ENCODE results near the gene M1AP. TPM values are rescaled to one million over a fixed set of nuclear protein-coding genes. Genes with fewer than 3 reads are reported as not detected.
"Not testable (repeated sequence)": the region's sequence is repeated elsewhere in the genome, so short reads cannot be mapped to it uniquely, and the experiment has no call there.

Gene M1AP
- polyA plus RNA-seq, 1 of the 3 experiments (the other 2 are of a cell fraction) = 0.02 TPM

DNA sequence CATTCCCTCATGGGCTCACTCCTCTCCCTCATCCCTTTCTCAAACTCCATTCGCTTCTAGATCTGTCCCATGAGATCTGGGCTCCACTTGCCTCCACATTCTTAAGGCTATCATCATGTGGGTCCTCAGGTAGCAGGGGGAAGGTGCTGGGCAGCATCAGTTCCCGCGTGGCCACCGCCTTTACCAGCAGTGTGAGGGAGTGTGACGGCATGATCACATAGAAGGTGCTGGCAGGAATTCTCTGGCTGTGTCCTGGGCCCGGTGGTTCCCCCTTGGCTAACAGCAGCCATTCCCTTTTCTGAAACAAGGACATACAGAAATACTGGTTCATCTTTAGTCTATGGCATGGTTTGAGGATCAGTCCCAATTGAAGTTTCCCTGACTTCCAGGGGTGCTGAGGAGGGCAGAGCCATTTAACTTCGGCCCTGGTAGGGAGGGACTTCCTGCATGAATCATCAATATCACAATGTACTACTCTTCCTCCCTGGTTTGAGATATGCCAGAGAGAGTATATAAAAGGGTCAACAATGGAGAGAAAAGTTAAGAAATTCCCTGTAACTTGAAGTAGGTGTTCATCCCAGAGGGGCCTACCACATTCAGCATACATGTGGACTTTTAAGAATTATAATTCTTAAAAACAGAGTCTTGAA is 85.9 kb downstream of the M1AP start:
- POLR2A ChIA-PET = no interaction called here
- H3K27me3 ChIP-seq (ENCODE audit: insufficient read depth) = no peaks in the 10 kb centered on the region
- no peak overlapping the region for H3K27ac ChIP-seq (ENCODE audit: low read depth in 2 of 2, low read length in 1 of 2)
- DNase-seq = no peak
- H3K4me3 ChIP-seq (ENCODE audit: low read depth in 2 of 2, low read length in 1 of 2) = no peak overlapping the region
- H3K36me3 ChIP-seq (replicated peaks in 1 of 2; ENCODE audit: control insufficient read depth in 1 of 2, insufficient read depth in 2 of 2, low read length in 1 of 2) = peaks cover 0 to 5% of the 10 kb centered on the region in 2 experiments
- 78% methylated on average over 7 of the region's 7 CpGs for WGBS (ENCODE audit: low lambda C conversion rate)
- H3K79me2 ChIP-seq (ENCODE audit: insufficient read depth) = no peaks in the 10 kb centered on the region
- H3F3A ChIP-seq (replicated peaks; ENCODE audit: insufficient read depth) = peaks cover 29% of the 10 kb centered on the region
- H3K9me3 ChIP-seq = no peaks in the 10 kb centered on the region
- no peak overlapping the region for H3K9ac ChIP-seq
- peaks cover 4 to 11% of the 10 kb centered on the region in 2 experiments; a peak in 3 of 4 replicates for H3K4me1 ChIP-seq (ENCODE audit: control insufficient read depth in 1 of 2, insufficient read depth in 2 of 2, low read depth in 1 of 2, low read length in 1 of 2)
- no peaks in the 10 kb centered on the region for H3K9me2 ChIP-seq
- CTCF ChIA-PET = no interaction called here
- no peaks in the 10 kb centered on the region for H4K20me1 ChIP-seq (ENCODE audit: insufficient read depth)
- TF ChIP-seq CTCF (IDR thresholded peaks at IDR 0.05) = no peak
- 0 out of 2 replicates have a peak, but pooled peaks have one; percentile 12 for TF ChIP-seq GABPA (IDR thresholded peaks at IDR 0.05; ENCODE audit: low read depth)
- H2AFZ ChIP-seq (ENCODE audit: low read depth) = peak overlapping the region; percentile 62; the same call in 1 of the 2 replicates
- peak overlapping the region; percentile 44; the same call in 1 of the 2 replicates for H3K4me2 ChIP-seq

GRCh38 chr2:74561022-74561421 is 87.1 kb downstream of the M1AP start:
- H3K9ac ChIP-seq; H4K20me1 ChIP-seq (ENCODE audit: insufficient read depth); H3K27ac ChIP-seq (ENCODE audit: low read depth in 2 of 2, low read length in 1 of 2); POLR2A ChIA-PET; H3K4me3 ChIP-seq (ENCODE audit: low read depth in 2 of 2, low read length in 1 of 2); H3K4me1 ChIP-seq (ENCODE audit: control insufficient read depth in 1 of 2, insufficient read depth in 2 of 2, low read depth in 1 of 2, low read length in 1 of 2); DNase-seq; H3K27me3 ChIP-seq (ENCODE audit: insufficient read depth); H3K9me3 ChIP-seq; H3K4me2 ChIP-seq; H2AFZ ChIP-seq (ENCODE audit: low read depth); H3K79me2 ChIP-seq (ENCODE audit: insufficient read depth); H3K9me2 ChIP-seq: not testable (repeated sequence)
- 100% methylated on average over 1 of the region's 1 CpG for WGBS (ENCODE audit: low lambda C conversion rate)
- peaks cover 18% of the 10 kb centered on the region for H3F3A ChIP-seq (replicated peaks; ENCODE audit: insufficient read depth)
- CTCF ChIA-PET = interaction anchor here (3.2 kb wide), 1 partner anchor 28 kb away, joined by 15 read pairs; no protein-coding TSS in a partner anchor
- H3K36me3 ChIP-seq (replicated peaks in 1 of 2; ENCODE audit: control insufficient read depth in 1 of 2, insufficient read depth in 2 of 2, low read length in 1 of 2) = peaks cover 10 to 17% of the 10 kb centered on the region in 2 experiments

- CTCF ChIA-PET = interaction anchor here (3.2 kb wide), 1 partner anchor 28 kb away, joined by 15 read pairs; no protein-coding TSS in a partner anchor
- H3K4me3 ChIP-seq (ENCODE audit: low read depth in 2 of 2, low read length in 1 of 2) = no peak overlapping the region
- no peaks in the 10 kb centered on the region for H4K20me1 ChIP-seq (ENCODE audit: insufficient read depth)
- WGBS (ENCODE audit: low lambda C conversion rate) = 78% methylated on average over 6 of the region's 6 CpGs
- H3K9me3 ChIP-seq = no peaks in the 10 kb centered on the region
- peaks cover 4 to 9% of the 10 kb centered on the region in 2 experiments; a peak in 2 of 4 replicates for H3K4me1 ChIP-seq (ENCODE audit: control insufficient read depth in 1 of 2, insufficient read depth in 2 of 2, low read depth in 1 of 2, low read length in 1 of 2)
- H3K9ac ChIP-seq = no peak overlapping the region
- no peaks in the 10 kb centered on the region for H3K9me2 ChIP-seq
- peaks cover 10 to 17% of the 10 kb centered on the region in 2 experiments for H3K36me3 ChIP-seq (replicated peaks in 1 of 2; ENCODE audit: control insufficient read depth in 1 of 2, insufficient read depth in 2 of 2, low read length in 1 of 2)
- H2AFZ ChIP-seq (ENCODE audit: low read depth) = no peak overlapping the region
- peaks cover 14% of the 10 kb centered on the region for H3F3A ChIP-seq (replicated peaks; ENCODE audit: insufficient read depth)
- no peaks in the 10 kb centered on the region for H3K27me3 ChIP-seq (ENCODE audit: insufficient read depth)
- DNase-seq = no peak
- POLR2A ChIA-PET = no interaction called here
- H3K27ac ChIP-seq (ENCODE audit: low read depth in 2 of 2, low read length in 1 of 2) = no peak overlapping the region
- no peak overlapping the region for H3K4me2 ChIP-seq
- H3K79me2 ChIP-seq (ENCODE audit: insufficient read depth) = peaks cover 10% of the 10 kb centered on the region
- TF ChIP-seq USF2 (IDR thresholded peaks at IDR 0.05; ENCODE audit: borderline replicate concordance, low read depth, low read length) (no peak), ELF1 (IDR thresholded peaks at IDR 0.05) (no peak), TEAD4 (IDR thresholded peaks at IDR 0.05; ENCODE audit: borderline replicate concordance, insufficient read depth) (no peak), EZH2phosphoT487 (IDR thresholded peaks at IDR 0.05; ENCODE audit: borderline replicate concordance, low read depth) (no peak), SMC3 (IDR thresholded peaks at IDR 0.05; ENCODE audit: low read depth, low read length) (no peak), REST (IDR thresholded peaks at IDR 0.05; ENCODE audit: low read depth, low read length) (no peak), RAD21 (IDR thresholded peaks at IDR 0.05; ENCODE audit: low read length) (no peak), TAF1 (IDR thresholded peaks at IDR 0.05; ENCODE audit: borderline replicate concordance, low read depth, low read length) (no peak), RFX5 (IDR thresholded peaks at IDR 0.05; ENCODE audit: low read length) (no peak), NFIC (IDR thresholded peaks at IDR 0.05; ENCODE audit: borderline replicate concordance) (no peak), POLR2AphosphoS5 (IDR thresholded peaks at IDR 0.05; ENCODE audit: low read depth, low read length) (no peak)
- TF ChIP-seq, protein P1, sequence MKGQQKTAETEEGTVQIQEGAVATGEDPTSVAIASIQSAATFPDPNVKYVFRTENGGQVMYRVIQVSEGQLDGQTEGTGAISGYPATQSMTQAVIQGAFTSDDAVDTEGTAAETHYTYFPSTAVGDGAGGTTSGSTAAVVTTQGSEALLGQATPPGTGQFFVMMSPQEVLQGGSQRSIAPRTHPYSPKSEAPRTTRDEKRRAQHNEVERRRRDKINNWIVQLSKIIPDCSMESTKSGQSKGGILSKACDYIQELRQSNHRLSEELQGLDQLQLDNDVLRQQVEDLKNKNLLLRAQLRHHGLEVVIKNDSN (IDR thresholded peaks at IDR 0.05; ENCODE audit: borderline replicate concordance, low read depth) = no peak
These were observed 87.5 kb downstream of the M1AP start for GRCh38 chr2:74560591-74560990.

All from SK-N-SH (cell line).